Erythroblast (primary cell): ENCODE data around the gene RYR2.

Experiments used
- GATA1 ChIP-seq: IDR thresholded peaks from 2 replicates; pipeline ENCODE4 v1.6.1; 2011; ENCODE audit warnings: low read depth, mild to moderate bottlenecking, control low read depth, low read length, moderate library complexity
- POLR2A ChIP-seq: IDR thresholded peaks from 2 replicates; pipeline ENCODE4 v1.6.1; 2011; ENCODE audit warnings: mild to moderate bottlenecking, low read length

- TF ChIP-seq POLR2A (no peak), GATA1 (no peak)
Observed at GRCh38 chr1:237712082-237712481, 670.1 kb downstream of the RYR2 start.
